GM12878 (cell line): Measurements from ENCODE around the gene RAB8A. TPM values are rescaled to one million over a fixed set of nuclear protein-coding genes. Genes with fewer than 3 reads are reported as not detected.
A peak's percentile ranks its signal among the peaks of the same experiment; 100 is the strongest.

Experiments
- CBX5 ChIP-seq: sonication (generic); IDR thresholded peaks from 2 replicates; pipeline ENCODE4 v1.6.1; 2016; ENCODE audit warnings: low read depth, moderate library complexity, mild to moderate bottlenecking, inconsistent platforms
- CHD2 ChIP-seq: IDR thresholded peaks from 2 replicates; pipeline ENCODE4 v1.6.1; 2011; ENCODE audit warnings: low read depth, low read length, improper control_type of control experiment, borderline replicate concordance
- E2F8 ChIP-seq: fragments of 450-650 bp; IDR thresholded peaks from 2 replicates; pipeline ENCODE4 v1.6.1; 2018; ENCODE audit warnings: mild to moderate bottlenecking, low read depth, moderate library complexity; ENCODE audit not compliant: partially characterized antibody
- EED ChIP-seq: sonication (generic); IDR thresholded peaks from 2 replicates; pipeline ENCODE4 v1.6.1; 2016; ENCODE audit warnings: antibody characterized with exemption, low read depth
- EGR1 ChIP-seq, 2 experiments: IDR thresholded peaks; 1 replicate in 1 of 2; 2 replicates in 1 of 2; pipeline ENCODE4 v1.6.1; 2011 to 2012; ENCODE audit warnings: low read depth in 2 of 2, low read length in 2 of 2, borderline replicate concordance in 1 of 2, mild to moderate bottlenecking in 1 of 2, moderate library complexity in 1 of 2
- ESRRA ChIP-seq: IDR thresholded peaks from 2 replicates; pipeline ENCODE4 v1.6.1; 2012; ENCODE audit warnings: mild to moderate bottlenecking, low read length, improper control_type of control experiment
- FOXK2 ChIP-seq: fragments of 450-650 bp; IDR thresholded peaks from 2 replicates; pipeline ENCODE4 v1.6.1; 2017; ENCODE audit warnings: mild to moderate bottlenecking, moderate library complexity
- HSF1 ChIP-seq: fragments of 150-350 bp; IDR thresholded peaks from 2 replicates; pipeline ENCODE4 v1.6.1; 2014; ENCODE audit warnings: mild to moderate bottlenecking, low read depth, low read length
- MYB ChIP-seq: fragments of 150-350 bp; IDR thresholded peaks from 2 replicates; pipeline ENCODE4 v1.6.1; 2014; ENCODE audit warnings: mild to moderate bottlenecking, low read depth, low read length, borderline replicate concordance
- NR2F1 ChIP-seq: fragments of 450-650 bp; conservative IDR thresholded peaks from 2 replicates; pipeline ENCODE4 v1.6.1; 2017; ENCODE audit warnings: mild to moderate bottlenecking
- POLR2AphosphoS2 ChIP-seq: IDR thresholded peaks from 2 replicates; pipeline ENCODE4 v1.6.1; 2011; ENCODE audit warnings: low read depth, mild to moderate bottlenecking, low read length, improper control_type of control experiment, moderate library complexity
- RBBP5 ChIP-seq: fragments of 200-600 bp; sonication (generic); conservative IDR thresholded peaks from 2 replicates; pipeline ENCODE4 v1.6.1; 2016
- TAF1 ChIP-seq: IDR thresholded peaks from 2 replicates; pipeline ENCODE4 v1.6.1; 2011; ENCODE audit warnings: mild to moderate bottlenecking, low read depth, low read length, borderline replicate concordance
- TCF12 ChIP-seq: IDR thresholded peaks from 2 replicates; pipeline ENCODE4 v1.6.1; 2011; ENCODE audit warnings: low read depth, mild to moderate bottlenecking, low read length
- WRNIP1 ChIP-seq: IDR thresholded peaks from 2 replicates; pipeline ENCODE4 v1.6.1; 2011; ENCODE audit warnings: low read depth, low read length, improper control_type of control experiment, borderline replicate concordance
- ZBTB11 ChIP-seq: fragments of 450-650 bp; formaldehyde crosslinking; IDR thresholded peaks from 2 replicates; pipeline ENCODE4 v1.5.0; 2022; ENCODE audit warnings: mild to moderate bottlenecking, missing genetic modification characterization
- ZNF207 ChIP-seq: fragments of 450-650 bp; IDR thresholded peaks from 2 replicates; pipeline ENCODE4 v1.6.1; 2014; ENCODE audit warnings: antibody characterized with exemption, mild to moderate bottlenecking, borderline replicate concordance
- ZZZ3 ChIP-seq: IDR thresholded peaks from 2 replicates; pipeline ENCODE4 v1.6.1; 2011; ENCODE audit warnings: low read depth; ENCODE audit not compliant: control insufficient read depth, insufficient read length
- polyA plus RNA-seq, 11 experiments: library from polyadenylated mRNA; depleted of rRNA in 4 of 11; unstranded in 6 of 11; stranded (reverse) in 5 of 11; fragments of >200 nt; fragmentation: Nextera tagmentation in 4 of 11; fragmentation: Illumina TruSeq in 1 of 11; extraction: Ambion mirVana in 4 of 11; extraction: Trizol in 1 of 11; gene quantifications; 1 replicate in 1 of 11; 2 replicates in 10 of 11; pipeline versions ENCODE4 v1.2.1 to v1.2.3, GENCODE V29; 2011 to 2016; ENCODE audit warnings: inconsistent platforms in 2 of 11, missing spikeins in 2 of 11, low read depth in 1 of 11
- total RNA-seq, 4 experiments: library from RNA; depleted of rRNA in 3 of 4; stranded (reverse); fragments of >200 nt in 3 of 4; fragmentation: Illumina TruSeq in 1 of 4; extraction: Trizol in 1 of 4; gene quantifications; 2 replicates each; pipeline versions ENCODE4 v1.2.1 to v1.2.3, GENCODE V29; 2013 to 2021
- TF ChIP-seq, protein P1 (sequence below): IDR thresholded peaks from 2 replicates; pipeline ENCODE4 v1.6.1; 2012; ENCODE audit warnings: low read depth, low read length, improper control_type of control experiment
- TF ChIP-seq, protein P2 (sequence below): fragments of 450-650 bp; IDR thresholded peaks from 2 replicates; pipeline ENCODE4 v1.6.1; 2016; ENCODE audit warnings: mild to moderate bottlenecking

The RAB8A gene
- total and polyA plus RNA-seq, 10 of the 15 experiments (the other 5 are each of a cell fraction or from before 2014, with no cell fraction given): 23.9 to 314 (median 185) TPM

DNA sequence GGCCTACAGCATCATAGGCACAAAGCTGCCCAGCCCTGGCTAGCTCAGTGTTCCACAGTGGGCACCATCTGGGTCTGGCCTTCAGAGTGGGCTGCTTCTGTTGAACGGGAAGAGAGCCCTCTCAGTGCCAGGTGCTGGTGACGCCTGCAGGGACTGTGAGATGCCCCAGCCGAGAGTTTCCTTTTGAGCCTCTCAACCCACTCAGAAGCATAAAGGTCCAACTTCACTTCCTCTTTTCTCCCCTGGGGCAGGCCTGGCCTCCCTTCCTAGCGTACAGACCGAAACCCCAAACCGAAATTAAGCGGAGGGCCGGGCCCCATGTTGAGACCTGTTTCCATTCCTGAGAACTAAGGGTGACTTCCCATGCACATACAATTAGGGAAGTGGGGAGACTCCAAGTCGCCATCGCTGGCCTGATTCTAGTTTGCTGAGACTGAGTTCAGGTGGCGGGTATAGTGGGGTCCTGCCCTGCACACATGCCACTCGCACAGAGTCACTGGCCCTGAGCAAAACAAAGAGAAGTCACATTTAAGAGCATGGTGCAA lies 6.9 kb downstream of the RAB8A start (continued):
- TF ChIP-seq ZBTB11 (CRISPR knock-in tag) (no peak), TAF1 (no peak), CBX5 (0 out of 2 replicates have a peak, but pooled peaks have one; percentile 25), MYB (peak; percentile 78), NR2F1 (peak; percentile 98), TCF12 (peak; percentile 97), RBBP5 (no peak), FOXK2 (no peak), ESRRA (peak; percentile 47; the same call in 1 of the 2 replicates), EGR1 (IDR thresholded peaks at IDR 0.05; ENCODE audit: borderline replicate concordance in 1 of 2, low read depth in 2 of 2, low read length in 2 of 2) (peak in 1 of 2 experiments; percentile 86; a peak in 2 of 3 replicates), ZNF207 (no peak; the same call in 1 of the 2 replicates), HSF1 (no peak), ZZZ3 (no peak), POLR2AphosphoS2 (no peak), EED (peak; percentile 100), WRNIP1 (no peak), CHD2 (peak; percentile 85), E2F8 (no peak)
- TF ChIP-seq, protein P1, sequence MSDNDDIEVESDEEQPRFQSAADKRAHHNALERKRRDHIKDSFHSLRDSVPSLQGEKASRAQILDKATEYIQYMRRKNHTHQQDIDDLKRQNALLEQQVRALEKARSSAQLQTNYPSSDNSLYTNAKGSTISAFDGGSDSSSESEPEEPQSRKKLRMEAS: no peak
- TF ChIP-seq, protein P2, sequence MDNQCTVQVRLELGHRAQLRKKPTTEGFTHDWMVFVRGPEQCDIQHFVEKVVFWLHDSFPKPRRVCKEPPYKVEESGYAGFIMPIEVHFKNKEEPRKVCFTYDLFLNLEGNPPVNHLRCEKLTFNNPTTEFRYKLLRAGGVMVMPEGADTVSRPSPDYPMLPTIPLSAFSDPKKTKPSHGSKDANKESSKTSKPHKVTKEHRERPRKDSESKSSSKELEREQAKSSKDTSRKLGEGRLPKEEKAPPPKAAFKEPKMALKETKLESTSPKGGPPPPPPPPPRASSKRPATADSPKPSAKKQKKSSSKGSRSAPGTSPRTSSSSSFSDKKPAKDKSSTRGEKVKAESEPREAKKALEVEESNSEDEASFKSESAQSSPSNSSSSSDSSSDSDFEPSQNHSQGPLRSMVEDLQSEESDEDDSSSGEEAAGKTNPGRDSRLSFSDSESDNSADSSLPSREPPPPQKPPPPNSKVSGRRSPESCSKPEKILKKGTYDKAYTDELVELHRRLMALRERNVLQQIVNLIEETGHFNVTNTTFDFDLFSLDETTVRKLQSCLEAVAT: peak; percentile 53; the same call in 1 of the 2 replicates
